M059J (cell line): ENCODE measurements around the gene DLG1. TPM values are rescaled to one million over a fixed set of nuclear protein-coding genes. Genes with fewer than 3 reads are reported as not detected.

ENCODE experiments used
- DNase-seq: peaks from one replicate; pipeline ENCODE4 v3.0.0-alpha.2; 2012; ENCODE audit warnings: low read depth
- total RNA-seq: library from RNA; depleted of rRNA; stranded (reverse); fragments of >200 nt; shearing (Covaris generic); gene quantifications from 2 replicates; pipeline ENCODE4 v1.2.3, GENCODE V29; 2014

Gene DLG1
- total RNA-seq, 1 experiment from 2014 or later = 99.0 TPM

DNA sequence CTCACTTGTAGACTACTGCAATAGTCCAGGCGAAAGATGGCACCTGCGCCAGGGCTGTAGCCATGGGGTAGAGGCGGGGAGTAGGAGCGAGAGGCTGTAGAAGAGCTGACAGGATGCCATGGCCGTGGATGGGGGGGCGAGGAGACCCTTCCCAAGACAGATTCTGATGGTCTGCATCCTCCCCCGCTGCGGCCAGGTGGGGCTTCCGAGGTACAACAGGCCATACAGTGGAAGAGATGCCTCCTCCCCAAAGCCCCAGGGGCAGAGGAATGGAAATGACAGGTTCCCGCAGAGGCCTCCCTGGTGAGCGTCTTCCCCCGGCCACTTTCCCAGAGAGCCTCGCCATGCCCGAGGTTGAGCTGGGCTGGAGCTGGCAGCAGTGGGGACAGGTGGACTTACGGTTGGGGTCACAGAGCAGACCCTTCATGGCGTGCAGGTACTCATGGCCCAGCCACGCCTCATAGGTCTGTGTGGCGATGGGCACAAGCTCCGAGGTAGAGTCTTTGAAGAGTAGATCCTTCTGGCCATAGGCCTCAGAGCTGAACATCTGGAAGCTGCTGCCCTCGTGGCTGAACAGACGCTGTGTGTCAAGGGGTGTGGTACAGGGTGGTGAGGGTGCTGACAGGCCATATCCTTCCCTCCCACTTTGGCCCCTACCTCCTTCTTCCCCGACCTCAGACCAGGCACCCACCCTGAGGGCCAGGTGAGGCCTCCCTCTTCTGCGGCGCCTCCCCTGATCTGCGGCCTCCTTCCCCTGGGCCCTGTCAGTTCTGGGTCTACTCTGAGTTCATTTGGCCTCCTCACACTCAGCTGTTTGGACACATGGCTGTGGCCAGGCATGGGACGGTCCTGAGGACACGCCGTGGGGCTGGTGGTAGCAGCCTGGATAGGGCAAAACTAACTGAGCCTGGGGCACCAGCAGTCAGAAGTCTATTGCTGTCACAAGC lies 282.3 kb downstream of the DLG1 start:
- DNase-seq = no peak

DNA sequence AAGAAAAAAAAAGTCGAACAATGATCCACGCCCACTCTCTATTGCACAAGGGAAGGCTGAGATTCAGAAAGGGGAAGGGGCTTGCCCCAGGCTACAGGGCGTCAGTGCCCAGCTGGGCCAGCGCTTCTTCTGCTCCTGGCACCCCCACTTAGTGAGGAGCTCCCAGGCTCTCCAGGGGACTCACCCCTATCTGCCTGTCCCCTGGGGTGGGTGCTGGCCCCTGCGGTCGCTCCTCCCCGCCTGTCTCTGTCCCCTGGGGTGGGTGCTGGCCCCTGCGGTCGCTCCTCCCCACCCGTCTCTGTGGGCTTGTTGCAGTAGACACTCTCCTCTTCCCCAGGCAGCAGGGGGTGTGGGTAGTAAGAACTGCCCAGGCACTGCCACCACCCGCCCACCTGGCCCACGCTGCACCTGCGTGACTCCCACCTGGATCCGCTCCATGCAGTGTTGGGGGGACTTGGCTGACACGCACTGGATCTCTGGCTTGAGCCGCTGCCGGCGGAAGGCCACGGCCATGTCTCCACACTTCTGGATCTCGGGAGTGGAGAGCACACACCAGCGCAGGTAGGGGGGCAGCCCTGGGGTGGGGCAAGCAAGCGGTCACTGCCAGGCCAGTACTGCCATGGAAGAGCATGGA lies 283.4 kb downstream of the DLG1 start:
- no peak for DNase-seq

DNA sequence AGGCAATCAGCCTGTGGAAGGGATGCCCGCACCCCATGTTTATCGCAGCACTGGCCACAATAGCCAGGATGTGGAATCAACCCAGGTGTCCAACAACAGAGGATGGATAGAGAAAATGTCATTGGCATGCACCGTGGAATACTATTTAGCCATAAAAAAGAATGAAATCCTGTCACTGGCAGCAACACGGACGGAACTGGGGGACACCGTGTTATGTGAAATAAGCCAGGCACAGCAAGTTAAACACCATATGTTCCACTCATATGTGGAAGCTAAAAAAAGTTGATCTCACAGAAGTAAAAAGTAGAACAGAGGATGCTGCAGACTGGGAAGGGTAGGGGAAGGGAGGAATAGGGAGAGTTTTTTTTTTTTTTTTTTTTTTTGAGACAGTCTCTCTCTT lies 284.4 kb downstream of the DLG1 start:
- DNase-seq = no peak

DNA sequence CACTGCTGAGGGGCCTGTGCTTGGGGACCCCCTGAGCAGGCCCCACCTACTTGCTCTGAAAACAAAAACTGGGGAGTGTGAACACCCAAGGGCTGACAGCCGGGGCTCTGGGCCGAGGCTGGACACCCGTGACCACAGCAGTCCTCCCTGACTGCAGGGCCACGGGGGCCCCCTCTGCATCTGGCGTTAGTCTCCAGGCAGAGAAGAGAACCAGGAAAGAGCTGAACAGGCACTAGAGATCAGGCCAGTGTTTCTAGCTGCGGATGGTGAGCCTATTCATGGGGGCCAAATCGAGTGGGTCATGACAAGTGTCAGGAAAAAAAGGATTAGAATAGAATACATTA lies 285.9 kb downstream of the DLG1 start:
- DNase-seq = no peak

DNA sequence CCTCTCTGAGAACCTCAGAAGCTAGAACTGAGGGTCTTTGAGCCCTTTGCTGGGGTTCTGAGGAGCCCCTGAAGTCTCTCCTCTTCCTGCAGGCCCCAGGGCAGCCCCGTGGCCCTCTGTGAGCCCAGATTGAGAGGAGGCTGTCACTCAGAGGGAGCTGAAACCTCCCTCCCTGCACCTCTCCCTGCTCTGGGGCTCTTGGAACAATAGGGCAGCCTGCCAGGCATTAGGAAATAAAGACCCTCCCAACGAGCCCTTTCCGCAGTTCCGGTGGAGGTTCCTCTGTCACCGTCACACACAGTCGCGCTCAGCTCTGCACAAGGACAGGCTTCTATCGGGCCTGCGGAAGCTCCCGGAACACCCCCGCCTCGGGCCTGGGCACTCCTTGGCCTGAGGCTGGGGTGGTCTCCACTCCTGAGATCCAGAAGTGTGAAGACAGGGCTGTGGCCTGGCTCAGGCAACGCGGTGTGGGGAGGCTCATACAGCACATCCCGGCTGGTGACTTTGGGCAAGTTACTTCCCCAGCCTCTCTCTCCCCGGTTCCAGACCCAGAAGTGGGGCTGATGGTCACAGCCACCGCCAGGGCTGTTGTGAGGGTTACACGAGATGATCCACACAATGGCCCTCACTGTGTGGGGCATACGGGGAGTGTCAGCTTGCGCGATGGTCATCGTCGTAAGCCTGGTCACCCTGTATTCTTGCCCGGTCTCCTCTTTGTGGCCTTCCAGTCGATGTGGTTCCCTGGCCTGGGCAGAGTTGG lies 286.5 kb downstream of the DLG1 start:
- no peak for DNase-seq

DNA sequence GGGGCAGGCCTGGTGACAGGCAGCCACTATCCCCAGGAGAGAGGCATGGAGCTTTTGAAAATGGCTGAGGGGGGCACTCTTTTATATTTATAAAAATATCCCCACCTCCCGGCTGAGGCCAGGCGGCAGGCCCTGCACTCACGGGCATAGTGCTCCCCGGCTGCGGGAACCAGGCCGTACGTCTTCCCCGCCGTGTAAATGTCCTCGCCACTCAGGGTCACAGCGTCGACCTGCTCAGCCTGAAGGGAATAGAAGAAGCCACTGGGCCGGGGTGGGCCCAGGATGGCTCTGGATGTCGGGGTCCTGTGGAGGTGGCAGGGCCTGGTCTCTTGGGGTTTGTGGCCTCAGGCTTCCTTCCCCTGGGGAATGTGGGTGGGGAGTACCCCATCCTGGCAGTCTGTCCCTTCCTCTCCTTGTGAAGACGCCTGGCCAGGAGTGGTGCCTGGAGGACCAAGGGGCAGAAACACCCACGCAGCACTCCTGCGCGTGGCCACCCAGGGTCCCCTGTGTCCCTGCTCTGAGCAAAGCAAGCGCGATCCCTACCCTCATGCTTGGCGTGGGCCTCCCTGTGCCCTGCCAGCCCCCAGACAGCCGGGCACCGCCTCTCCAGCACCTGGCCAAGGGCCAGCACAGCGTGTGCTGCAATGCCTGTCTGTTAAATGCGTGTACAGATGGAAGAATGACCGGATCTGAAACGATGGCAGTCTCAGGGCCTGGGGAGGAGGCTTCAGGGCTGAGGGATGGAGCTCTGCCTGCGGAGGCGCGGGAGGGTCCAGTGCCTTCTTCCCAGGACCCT lies 287.7 kb downstream of the DLG1 start:
- DNase-seq = no peak

DNA sequence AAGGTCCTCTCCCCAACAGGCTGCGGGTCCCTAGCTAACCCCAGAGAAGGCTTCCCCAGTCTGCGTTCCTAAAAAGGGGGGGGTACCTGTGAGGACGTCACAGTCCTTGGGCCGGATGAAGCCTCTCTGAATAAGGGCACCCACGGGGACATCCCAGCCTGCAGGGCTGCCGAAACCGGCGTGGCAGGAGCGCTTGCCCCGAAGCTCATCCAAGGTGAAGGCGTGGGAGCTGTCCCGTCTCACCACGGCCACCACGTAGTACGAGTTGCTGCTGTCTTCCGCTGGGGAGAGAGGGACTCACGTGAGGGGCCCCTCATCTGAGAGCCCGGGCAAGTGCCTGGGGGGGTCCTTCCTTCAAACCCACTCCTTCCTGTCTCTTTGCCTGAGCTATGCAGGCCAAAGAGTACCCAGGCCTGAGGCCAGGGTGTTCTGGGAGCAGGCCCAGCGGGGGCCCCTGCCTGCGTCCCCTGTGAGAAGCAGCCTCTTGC lies 288.8 kb downstream of the DLG1 start:
- DNase-seq = no peak

DNA sequence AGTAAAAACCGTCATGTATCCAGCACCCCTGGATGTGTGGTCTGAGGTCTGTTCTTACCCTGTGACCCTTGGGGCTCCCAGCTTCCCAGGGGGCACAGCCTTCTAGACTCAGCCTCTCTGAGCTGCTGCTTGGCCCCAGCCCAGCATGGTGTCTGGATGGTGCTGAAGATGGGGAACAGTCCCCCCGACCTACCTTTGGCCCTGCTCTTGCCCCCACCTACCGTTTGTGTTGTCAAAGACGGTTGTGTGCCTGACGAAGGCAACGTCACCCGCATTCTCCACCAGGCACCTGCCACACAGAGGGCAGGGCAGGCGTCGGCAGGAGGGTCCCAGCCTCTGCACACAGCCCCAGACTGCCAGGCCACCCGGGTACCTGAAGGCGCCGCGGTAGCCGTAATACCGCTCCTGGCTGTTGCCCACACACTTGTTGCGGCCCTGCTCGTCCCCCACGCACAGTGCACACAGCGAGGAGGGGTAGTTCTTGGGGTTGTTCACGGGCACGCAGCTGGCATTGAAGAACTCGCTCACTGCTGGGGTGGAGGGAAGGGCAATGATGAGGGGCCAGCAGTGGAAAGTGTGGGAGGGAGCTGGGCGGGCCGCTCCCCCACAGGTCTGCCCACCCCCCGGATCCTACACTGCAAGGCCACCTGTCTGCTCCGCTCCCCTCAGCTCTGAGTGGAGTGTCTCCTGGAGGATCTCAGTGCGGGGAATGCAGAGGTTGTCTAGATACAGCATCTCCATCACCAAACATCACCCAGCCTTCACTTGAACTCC lies 289.8 kb downstream of the DLG1 start:
- no peak for DNase-seq

DNA sequence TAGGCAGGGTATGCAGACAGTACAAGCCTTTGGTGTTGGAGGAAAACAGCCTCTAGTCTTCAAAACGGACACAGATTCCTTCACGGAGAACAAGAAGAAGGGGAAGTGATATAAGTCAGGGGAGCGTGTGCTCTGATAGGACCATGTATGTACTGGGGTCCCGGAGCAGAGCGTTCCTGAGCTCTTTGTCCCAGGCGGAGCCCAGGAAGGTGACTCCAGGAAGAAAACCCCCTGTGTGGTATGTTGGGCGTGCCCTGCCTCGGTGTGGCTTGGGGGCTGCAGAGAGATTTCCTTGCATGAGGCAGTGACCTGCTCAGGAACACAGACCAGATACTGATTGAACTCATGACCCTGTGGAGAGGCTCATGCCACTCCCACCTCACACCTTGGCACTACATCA lies 290.5 kb downstream of the DLG1 start:
- no peak for DNase-seq

DNA sequence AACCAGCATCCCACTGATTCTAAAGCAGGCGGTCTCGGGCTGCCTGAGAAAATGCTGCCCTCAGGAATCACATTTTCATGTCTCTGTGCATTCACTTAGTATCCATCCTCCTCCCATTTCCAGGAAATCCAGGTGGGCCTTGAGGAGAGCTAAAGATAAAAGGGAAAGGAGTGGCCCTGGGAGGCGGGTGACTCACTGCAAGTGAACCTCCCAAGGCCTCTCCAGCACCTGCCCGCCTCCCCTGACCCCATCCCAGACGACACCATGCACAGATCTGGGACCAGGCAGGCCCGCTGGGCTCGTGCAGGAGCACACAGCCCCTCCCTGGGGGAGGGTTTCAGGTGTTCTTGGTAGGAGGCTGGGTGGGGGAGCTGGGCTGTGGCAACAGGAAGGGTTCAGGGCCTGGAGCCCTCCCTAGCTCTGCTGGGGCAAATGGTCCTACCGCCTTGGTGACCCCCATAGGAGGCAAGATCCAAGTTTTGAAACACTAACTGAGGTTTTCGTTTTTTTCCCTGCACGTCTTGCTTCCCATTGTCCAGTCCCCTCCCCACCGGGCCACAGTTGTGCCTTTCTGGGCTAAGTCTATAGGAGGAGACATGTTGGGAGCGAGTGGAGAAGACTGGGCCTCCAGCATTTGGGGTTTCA lies 291.0 kb downstream of the DLG1 start:
- peak; percentile 22 for DNase-seq

DNA sequence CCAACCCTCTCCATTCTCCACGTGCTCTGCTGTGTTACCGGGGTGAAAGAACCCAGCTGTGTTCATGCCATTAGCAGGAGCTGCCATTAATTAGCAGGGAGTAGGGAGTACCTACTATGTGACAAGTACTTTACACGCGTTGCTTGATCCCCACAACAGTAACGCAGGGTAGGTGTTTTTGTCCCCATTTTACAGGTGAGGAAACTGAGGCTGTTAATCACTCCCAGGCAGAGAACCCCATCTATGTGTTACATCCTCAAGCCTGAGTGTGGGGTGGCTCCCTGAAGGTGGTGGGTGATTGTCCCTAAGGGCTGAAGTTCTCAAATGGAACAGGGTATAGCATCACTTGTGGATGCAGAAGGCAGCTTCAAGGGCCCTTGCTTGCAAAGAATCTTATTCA lies 291.6 kb downstream of the DLG1 start:
- DNase-seq = no peak

DNA sequence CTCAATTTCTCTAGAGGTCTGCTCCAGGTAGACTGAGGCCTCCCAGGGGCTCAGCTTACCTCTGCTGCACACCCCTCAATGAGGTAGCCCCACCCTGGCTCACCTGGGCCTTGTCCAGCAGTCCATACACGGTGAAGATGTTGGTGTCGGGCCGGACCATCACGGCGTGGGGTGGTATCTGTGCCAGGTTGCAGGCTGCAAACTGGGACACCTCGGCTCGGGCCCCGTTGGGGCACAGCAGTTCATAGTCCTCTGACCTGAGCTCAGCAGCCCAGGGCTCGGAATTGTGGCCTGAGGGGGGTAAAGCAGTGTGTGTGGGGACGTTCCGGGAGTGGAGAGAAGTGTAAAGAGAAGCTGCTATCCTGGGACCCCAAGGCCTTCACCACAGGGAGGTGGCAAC lies 292.0 kb downstream of the DLG1 start:
- DNase-seq = no peak

DNA sequence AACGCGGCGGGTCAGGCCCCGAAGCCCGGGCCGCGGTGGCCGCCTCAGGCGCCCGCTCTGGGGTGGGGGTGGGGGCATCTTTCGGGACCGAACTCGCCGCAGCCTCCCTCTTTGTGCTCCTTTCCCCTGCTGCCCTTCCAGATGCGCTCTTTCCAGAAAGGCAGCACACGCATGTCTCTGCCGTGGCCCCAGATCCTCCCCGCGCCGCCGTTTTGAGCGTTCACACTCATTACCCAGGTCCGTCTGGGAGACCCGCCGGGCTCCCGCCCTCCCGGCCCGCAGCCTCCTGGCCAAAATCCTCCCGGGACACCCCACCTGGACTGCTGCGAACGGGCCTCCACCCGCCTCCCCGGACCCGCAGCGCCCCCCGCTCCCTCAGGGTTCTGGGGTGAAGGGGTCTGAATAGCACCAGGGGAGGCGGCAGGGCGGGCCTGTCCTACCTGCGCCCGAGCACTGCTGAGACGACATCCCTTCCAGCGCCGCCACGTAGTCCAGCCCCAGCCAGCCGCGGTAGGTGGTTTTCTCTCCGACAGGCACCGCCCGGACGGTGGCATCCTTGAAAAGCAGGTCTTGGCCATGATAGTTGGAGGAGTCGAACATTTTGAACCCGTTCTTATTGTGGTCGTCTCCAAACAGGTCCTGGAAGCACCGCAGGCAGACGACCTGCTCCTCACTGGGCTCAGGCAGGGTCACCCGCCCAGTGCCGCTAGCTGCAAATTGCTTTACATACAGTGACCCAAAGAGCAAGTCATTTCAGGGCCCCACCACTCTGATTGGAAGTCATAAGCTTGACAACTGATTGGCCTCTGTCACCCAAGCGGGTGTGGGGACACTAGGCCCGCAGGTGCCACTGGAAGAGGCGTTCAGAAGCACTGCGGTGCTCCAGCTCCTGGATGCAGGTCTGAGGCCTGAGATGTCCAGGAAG lies 294.7 kb downstream of the DLG1 start:
- no peak for DNase-seq

DNA sequence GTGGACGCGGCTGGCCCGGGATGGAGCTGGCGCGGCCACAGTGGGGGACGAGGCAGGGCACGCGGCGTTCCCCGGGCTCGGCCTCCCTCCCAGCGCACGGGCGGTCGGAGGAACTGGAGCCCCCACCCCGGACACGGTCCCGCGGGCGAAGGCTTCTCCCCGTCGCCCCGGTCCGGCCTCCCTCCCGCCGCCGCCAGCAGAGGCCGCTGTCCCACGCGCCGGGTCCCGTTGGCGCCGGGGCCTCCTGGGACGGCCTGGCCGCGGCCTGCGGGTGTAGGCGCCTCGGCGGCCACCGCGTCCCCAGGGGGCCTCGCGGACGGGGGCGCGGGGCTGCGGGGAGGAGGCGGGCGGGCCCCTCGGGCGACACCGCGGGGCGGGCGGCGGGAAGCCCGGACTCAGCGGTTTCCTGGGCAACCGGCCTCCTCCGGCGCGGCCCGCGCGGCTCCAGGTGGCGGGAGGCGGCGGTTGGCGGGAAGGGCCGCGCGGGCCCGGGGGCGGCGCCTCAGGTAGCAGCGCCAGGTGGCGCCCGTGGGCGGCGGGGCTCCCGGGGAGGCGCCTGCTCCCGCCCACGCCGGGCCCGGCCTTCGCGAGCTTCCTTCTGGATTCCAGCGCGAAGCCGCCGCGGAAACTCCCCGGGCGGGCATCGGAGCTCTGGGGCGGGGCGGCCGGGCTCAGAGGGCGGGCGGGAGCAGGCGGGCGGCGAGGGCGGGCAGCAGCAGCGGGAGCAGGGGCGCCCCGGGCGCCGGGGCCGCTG lies 295.5 kb downstream of the DLG1 start:
- peak; percentile 80 for DNase-seq

DNA sequence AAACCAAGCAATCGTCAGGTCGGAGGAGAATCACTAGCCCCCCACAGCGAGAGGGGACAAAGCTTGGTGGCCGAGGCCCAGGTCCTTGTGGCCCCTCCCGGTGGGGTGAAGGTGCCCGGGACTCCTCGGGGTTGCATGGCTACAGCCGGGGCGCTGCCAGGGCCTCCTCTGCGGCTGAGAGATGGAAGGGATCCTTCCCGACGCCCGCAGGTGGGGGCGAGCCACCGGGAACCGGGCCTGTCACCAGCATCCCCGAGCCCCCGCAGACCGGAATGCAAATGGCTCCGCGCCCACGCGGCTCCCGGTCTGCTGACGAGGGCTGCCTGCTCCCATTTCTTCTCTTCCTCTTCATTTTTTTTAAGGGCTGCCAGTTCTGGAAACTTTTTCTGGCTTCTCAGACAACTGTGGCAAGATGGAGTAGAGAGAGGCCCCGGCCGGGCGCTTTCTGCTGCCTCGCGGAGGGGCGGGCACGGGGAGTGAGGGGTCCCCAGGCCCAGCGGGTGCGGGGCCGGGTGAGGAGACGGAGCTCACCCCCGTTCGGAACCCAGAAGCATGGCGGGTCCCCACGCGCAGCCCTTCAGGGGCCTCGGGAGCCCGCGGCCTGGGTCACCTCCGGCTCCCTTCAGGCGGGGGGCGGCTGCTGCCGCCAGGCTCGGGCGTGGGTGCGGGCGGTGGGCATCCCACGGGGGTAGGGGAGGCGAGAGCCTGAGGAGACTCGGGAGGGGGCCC lies 296.3 kb downstream of the DLG1 start:
- DNase-seq = no peak

DNA sequence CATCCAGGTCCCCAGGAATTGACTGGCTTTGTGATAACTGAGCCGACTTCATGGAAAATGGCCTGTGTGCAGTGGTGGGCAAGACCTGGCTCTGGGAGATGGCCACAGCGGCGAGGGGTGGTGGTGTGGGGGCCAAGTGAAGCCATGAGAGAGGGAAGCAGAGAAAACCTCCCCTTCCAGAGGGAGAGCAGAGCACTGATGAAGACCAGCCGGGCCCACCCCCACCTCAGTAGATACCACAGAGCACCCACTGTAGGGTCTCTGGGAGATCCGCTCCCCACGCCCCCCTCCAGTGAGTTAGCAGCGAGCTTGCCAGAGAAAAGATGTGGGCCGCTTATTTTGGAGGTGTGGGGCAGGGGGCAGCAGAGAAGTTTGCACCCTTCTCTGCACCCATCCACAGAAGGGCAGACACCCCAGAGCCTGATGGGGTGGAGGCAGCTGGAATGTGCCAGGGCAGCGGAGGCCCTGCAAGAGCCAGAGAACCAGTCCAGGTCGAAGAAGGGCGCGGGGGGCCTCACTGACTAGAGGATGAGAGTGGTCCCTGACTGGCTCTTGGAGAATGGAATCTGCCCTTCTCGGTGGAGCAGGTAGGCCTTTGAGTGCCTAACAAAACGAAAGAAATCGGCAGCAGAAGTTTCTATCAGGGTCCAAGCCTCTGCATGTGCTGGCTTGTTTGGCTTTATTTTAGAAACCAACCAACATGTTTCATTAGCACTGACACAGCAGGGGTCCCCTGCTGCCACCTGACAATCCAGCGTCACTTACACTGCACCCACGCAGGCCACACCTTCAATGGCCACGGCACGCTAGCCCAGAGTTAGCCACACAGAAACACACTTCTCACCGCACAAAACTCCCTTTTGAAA lies 297.1 kb downstream of the DLG1 start:
- DNase-seq = no peak

DNA sequence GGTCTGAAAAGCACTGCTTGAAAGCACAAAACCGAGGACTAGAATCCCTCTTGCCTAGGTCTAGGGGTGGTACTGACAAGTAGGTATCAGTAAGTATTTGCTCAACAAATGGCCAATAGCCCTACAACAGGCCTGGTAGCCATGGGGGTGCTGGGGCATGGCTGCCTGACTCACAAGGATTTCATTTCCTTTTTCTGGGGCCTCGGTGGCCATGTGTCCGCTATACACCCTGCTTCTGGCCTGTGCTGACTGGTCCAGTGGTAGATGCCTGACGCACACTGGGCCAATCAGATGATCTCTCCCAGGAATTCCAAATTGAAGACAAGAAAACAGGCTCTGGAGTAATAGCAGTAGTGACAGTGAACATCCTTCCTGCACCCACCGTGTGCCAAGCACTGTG lies 298.2 kb downstream of the DLG1 start:
- DNase-seq = peak; percentile 20
